Measurements from ENCODE around the gene MCM10.

DNA sequence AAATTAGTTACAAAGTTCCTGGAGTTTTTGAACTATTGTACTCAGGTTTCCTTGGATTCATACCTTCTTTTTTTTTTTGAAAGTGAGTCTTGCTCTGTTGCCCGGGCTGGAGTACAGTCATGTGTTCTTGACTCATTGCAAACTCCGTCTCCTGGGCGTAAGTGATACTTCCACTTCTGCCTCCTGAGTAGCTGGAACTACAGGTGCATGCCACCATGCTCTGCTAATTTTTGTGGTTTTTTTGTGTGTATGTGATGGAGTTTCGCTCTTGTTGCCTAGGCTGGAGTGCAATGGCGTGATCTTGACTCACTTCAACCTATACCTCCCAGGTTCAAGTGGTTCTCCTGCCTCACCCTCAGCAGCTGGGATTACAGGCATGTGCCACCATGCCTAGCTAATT, 22.3 kb downstream of the MCM10 start:
- TF ChIP-seq, protein P1, sequence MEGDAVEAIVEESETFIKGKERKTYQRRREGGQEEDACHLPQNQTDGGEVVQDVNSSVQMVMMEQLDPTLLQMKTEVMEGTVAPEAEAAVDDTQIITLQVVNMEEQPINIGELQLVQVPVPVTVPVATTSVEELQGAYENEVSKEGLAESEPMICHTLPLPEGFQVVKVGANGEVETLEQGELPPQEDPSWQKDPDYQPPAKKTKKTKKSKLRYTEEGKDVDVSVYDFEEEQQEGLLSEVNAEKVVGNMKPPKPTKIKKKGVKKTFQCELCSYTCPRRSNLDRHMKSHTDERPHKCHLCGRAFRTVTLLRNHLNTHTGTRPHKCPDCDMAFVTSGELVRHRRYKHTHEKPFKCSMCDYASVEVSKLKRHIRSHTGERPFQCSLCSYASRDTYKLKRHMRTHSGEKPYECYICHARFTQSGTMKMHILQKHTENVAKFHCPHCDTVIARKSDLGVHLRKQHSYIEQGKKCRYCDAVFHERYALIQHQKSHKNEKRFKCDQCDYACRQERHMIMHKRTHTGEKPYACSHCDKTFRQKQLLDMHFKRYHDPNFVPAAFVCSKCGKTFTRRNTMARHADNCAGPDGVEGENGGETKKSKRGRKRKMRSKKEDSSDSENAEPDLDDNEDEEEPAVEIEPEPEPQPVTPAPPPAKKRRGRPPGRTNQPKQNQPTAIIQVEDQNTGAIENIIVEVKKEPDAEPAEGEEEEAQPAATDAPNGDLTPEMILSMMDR (IDR thresholded peaks at IDR 0.05), result no peak
- TF ChIP-seq EZH2phosphoT487 (IDR thresholded peaks at IDR 0.05) (no peak), EZH2 (IDR thresholded peaks at IDR 0.05) (no peak)

Measured in neural progenitor cell (in vitro differentiated cells).